ENCODE measurements around the gene AMOTL2.

The AMOTL2 gene

DNA sequence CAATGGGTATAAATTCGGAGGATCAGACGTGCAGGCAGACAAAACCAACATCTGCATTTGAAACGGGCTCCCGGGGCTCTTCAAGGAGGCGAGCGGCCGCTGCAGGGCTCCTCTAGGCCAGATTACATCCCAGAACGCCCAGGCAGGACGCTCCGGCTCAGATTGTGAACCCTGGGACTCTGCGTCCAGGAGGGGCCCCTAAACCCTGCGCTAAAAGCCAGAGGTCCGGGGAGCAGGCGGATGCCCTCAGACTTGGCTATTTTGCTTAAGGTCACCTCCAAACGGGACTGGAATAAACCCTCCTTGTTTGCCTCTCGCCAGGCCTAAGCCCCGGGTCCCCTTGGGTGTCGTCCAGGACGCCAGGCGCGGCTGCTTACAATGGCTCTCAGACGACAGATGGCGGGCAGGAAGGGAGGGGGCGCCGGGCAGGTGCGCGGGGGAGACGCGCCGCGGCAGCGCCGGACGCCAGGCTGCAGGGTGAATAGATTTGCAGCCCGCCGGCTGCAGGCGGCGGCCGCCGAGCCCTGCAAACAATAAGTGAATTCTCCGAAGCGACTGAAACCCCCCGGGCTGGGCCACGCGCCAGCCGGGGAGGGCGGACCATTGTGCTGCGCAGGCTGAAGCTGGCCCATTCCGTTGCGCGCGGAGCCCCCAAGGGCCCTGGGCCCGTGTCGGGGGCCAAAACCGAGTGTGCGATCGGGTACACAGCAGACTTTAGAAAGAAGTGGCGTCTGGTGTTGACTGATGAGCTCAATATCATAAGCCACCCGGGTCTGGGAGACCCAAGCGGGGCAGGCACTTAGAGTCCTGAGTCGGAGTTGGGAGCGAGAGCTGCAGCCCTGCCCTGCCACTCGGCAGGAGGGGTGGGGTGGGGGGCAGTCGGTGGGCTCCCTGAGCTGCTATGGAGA, 32.3 kb upstream of the AMOTL2 start:
- DNase-seq, result no peak
- Histone ChIP-seq H3K27ac (ENCODE audit: low read length) (no peak overlapping the region), H3K9me3 (ENCODE audit: insufficient read depth, low read length, severe bottlenecking) (peaks cover 9% of the 10 kb centered on the region), H4K20me1 (ENCODE audit: insufficient read depth, low read length) (no peaks in the 10 kb centered on the region), H3K4me2 (ENCODE audit: insufficient read depth, low read length) (no peak overlapping the region), H3K79me2 (ENCODE audit: insufficient read depth, low read length) (no peaks in the 10 kb centered on the region), H3K9ac (ENCODE audit: low read depth, low read length) (no peak overlapping the region), H2AFZ (ENCODE audit: low read depth, low read length) (no peak overlapping the region), H3K4me3 (ENCODE audit: low read depth in 1 of 2, low read length in 2 of 2) (no peak overlapping the region), H3K4me1 (ENCODE audit: insufficient read depth, low read length) (no peaks in the 10 kb centered on the region), H3K27me3 (ENCODE audit: insufficient read depth, low read length, poor library complexity) (peaks cover 11% of the 10 kb centered on the region), H3K36me3 (ENCODE audit: insufficient read depth, low read length) (no peaks in the 10 kb centered on the region)
- TF ChIP-seq EZH2 (IDR thresholded peaks at IDR 0.05; ENCODE audit: borderline replicate concordance, low read depth, low read length, severe bottlenecking) (no peak), CTCF (IDR thresholded peaks at IDR 0.05; ENCODE audit: borderline replicate concordance, extremely low read depth, low read length, poor library complexity, severe bottlenecking) (no peak)
- no peak for ATAC-seq (ENCODE audit: insufficient read depth, low read depth)

- no peaks in the 10 kb centered on the region for H3K4me1 ChIP-seq (ENCODE audit: insufficient read depth, low read length)
- TF ChIP-seq EZH2 (IDR thresholded peaks at IDR 0.05; ENCODE audit: borderline replicate concordance, low read depth, low read length, severe bottlenecking) (no peak), CTCF (IDR thresholded peaks at IDR 0.05; ENCODE audit: borderline replicate concordance, extremely low read depth, low read length, poor library complexity, severe bottlenecking) (no peak)
- no peaks in the 10 kb centered on the region for H3K79me2 ChIP-seq (ENCODE audit: insufficient read depth, low read length)
- no peak overlapping the region for H3K4me2 ChIP-seq (ENCODE audit: insufficient read depth, low read length)
- ATAC-seq (ENCODE audit: insufficient read depth, low read depth) (no peak), DNase-seq (no peak)
- H3K27me3 ChIP-seq (ENCODE audit: insufficient read depth, low read length, poor library complexity), result peaks cover 6% of the 10 kb centered on the region
- no peak overlapping the region for H2AFZ ChIP-seq (ENCODE audit: low read depth, low read length)
- no peak overlapping the region for H3K27ac ChIP-seq (ENCODE audit: low read length)
- H4K20me1 ChIP-seq (ENCODE audit: insufficient read depth, low read length), result no peaks in the 10 kb centered on the region
- H3K4me3 ChIP-seq (ENCODE audit: low read depth in 1 of 2, low read length in 2 of 2), result no peak overlapping the region
- H3K9ac ChIP-seq (ENCODE audit: low read depth, low read length), result no peak overlapping the region
- H3K36me3 ChIP-seq (ENCODE audit: insufficient read depth, low read length), result no peaks in the 10 kb centered on the region
- peaks cover 11% of the 10 kb centered on the region for H3K9me3 ChIP-seq (ENCODE audit: insufficient read depth, low read length, severe bottlenecking)
Measured at GRCh38 chr3:134404366-134404885, 30.2 kb upstream of the AMOTL2 start.

GRCh38 chr3:134397755-134398154, 23.5 kb upstream of the AMOTL2 start:
- TF ChIP-seq CTCF (IDR thresholded peaks at IDR 0.05; ENCODE audit: borderline replicate concordance, extremely low read depth, low read length, poor library complexity, severe bottlenecking) (no peak), EZH2 (IDR thresholded peaks at IDR 0.05; ENCODE audit: borderline replicate concordance, low read depth, low read length, severe bottlenecking) (no peak)
- Histone ChIP-seq H4K20me1 (ENCODE audit: insufficient read depth, low read length) (no peaks in the 10 kb centered on the region), H2AFZ (ENCODE audit: low read depth, low read length) (no peak overlapping the region)

More at GRCh38 chr3:134397755-134398154, 23.5 kb upstream of the AMOTL2 start:
- Histone ChIP-seq H3K27me3 (ENCODE audit: insufficient read depth, low read length, poor library complexity) (peaks cover 19% of the 10 kb centered on the region), H3K9ac (ENCODE audit: low read depth, low read length) (no peak overlapping the region), H3K9me3 (ENCODE audit: insufficient read depth, low read length, severe bottlenecking) (peaks cover 11% of the 10 kb centered on the region), H3K4me1 (ENCODE audit: insufficient read depth, low read length) (no peaks in the 10 kb centered on the region), H3K4me2 (ENCODE audit: insufficient read depth, low read length) (no peak overlapping the region), H3K36me3 (ENCODE audit: insufficient read depth, low read length) (no peaks in the 10 kb centered on the region), H3K79me2 (ENCODE audit: insufficient read depth, low read length) (no peaks in the 10 kb centered on the region), H3K4me3 (ENCODE audit: low read depth in 1 of 2, low read length in 2 of 2) (no peak overlapping the region), H3K27ac (ENCODE audit: low read length) (no peak overlapping the region)
- ATAC-seq (ENCODE audit: insufficient read depth, low read depth) (no peak), DNase-seq (no peak)
